Mononuclear cell (primary cell): ENCODE data around the gene CC2D2B. TPM values are rescaled to one million over a fixed set of nuclear protein-coding genes. Genes with fewer than 3 reads are reported as not detected.
"Not testable (repeated sequence)": the region's sequence is repeated elsewhere in the genome, so short reads cannot be mapped to it uniquely, and the experiment has no call there.

ENCODE experiments used
- H3K27me3 ChIP-seq: 2 replicates; pipeline ENCODE4 v1.6.0; 2011; ENCODE audit warnings: low read length, control low read depth; ENCODE audit not compliant: insufficient read depth
- H3K4me1 ChIP-seq: 2 replicates; pipeline ENCODE4 v1.5.1; 2011; ENCODE audit warnings: mild to moderate bottlenecking, low read length, control low read depth; ENCODE audit not compliant: insufficient read depth
- H3K4me3 ChIP-seq: 2 replicates; pipeline ENCODE4 v1.5.1; 2011; ENCODE audit warnings: mild to moderate bottlenecking, low read length, moderate library complexity
- H3K9me3 ChIP-seq: 2 replicates; pipeline ENCODE4 v1.5.1; 2011; ENCODE audit warnings: low read depth, mild to moderate bottlenecking, control low read depth, low read length
- total RNA-seq: library from RNA; depleted of rRNA; stranded (reverse); fragments of >200 nt; gene quantifications from one replicate; pipeline ENCODE4 v1.2.3, GENCODE V29; 2012

The CC2D2B gene
- total RNA-seq, 1 donor, result 1.2 TPM

DNA sequence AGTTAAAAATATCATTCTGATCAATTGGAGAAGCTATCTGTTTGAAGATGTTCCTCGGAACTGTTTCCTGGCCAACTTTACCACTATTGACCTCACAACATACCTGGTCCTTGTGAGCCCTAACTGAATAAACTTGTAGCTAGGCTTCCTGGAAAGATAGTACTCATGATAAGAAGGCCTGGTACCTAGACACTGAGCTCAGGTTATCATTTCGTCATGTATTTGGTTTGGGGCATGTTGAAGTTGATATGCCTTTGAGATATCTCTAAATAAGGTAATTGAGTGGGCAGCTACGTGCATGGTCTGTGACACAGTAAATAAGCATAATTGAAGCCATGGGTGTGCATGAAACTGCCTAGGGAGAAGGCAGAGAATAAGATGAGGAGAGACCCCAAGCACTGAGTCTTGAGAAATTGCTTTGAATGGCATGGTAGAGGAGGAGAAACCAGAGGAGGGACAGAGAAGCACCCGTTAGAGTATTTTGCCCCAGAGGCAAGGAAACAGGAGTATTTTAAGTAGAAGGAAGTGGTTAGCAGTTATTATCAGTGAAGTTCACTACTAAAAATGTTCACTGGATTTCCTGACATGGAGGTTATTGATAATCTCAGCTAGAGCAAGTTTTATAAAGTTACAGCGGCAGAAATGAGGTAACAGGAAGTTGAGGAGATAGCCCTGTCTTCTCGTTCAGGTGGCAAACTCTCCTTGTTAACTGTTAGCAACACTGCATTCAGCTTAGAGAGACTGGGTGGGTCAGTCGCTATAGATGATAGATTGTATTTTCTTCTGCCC is 55.6 kb downstream of the CC2D2B start:
- Histone ChIP-seq H3K9me3 (peaks cover 17% of the 10 kb centered on the region), H3K4me1 (peaks cover 13% of the 10 kb centered on the region), H3K4me3 (no peak overlapping the region), H3K27me3 (no peaks in the 10 kb centered on the region)

- Histone ChIP-seq H3K4me3 (no peak overlapping the region), H3K27me3 (no peaks in the 10 kb centered on the region), H3K4me1 (peaks cover 13% of the 10 kb centered on the region), H3K9me3 (peaks cover 12% of the 10 kb centered on the region)
These were observed 56.2 kb downstream of the CC2D2B start for GRCh38 chr10:95963991-95964389.

DNA sequence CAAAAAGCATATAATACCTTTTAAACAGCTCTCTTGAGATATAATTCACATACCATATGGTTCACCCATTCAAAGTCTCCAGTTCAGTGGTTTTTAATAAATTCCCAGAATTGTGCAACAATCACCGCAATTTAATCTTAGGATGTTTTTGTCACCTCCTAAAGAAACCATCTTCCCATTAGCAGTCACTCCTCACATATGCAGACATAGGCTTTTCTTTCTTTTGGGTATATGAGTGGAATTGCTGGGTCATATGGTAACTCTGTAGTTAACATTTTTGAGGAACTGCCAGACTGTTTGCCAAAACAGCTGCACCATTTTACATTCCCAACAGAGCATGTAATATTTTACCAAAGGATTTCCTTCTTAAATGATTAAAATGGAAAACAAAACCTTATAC is 57.0 kb downstream of the CC2D2B start:
- Histone ChIP-seq H3K27me3 (no peaks in the 10 kb centered on the region), H3K4me1 (peaks cover 13% of the 10 kb centered on the region)

GRCh38 chr10:95976362-95977229 is 68.8 kb downstream of the CC2D2B start:
- H3K9me3 ChIP-seq, result no peaks in the 10 kb centered on the region
- no peaks in the 10 kb centered on the region for H3K27me3 ChIP-seq
- H3K4me3 ChIP-seq, result no peak overlapping the region
- H3K4me1 ChIP-seq, result peaks cover 14% of the 10 kb centered on the region

More for the DNA sequence above, 57.0 kb downstream of the CC2D2B start:
- peaks cover 5% of the 10 kb centered on the region for H3K9me3 ChIP-seq
- no peak overlapping the region for H3K4me3 ChIP-seq

- H3K4me1 ChIP-seq, result no peaks in the 10 kb centered on the region
- no peaks in the 10 kb centered on the region for H3K9me3 ChIP-seq
- no peak overlapping the region for H3K4me3 ChIP-seq
- no peaks in the 10 kb centered on the region for H3K27me3 ChIP-seq
These were observed 74.4 kb downstream of the CC2D2B start for GRCh38 chr10:95982200-95982599.

DNA sequence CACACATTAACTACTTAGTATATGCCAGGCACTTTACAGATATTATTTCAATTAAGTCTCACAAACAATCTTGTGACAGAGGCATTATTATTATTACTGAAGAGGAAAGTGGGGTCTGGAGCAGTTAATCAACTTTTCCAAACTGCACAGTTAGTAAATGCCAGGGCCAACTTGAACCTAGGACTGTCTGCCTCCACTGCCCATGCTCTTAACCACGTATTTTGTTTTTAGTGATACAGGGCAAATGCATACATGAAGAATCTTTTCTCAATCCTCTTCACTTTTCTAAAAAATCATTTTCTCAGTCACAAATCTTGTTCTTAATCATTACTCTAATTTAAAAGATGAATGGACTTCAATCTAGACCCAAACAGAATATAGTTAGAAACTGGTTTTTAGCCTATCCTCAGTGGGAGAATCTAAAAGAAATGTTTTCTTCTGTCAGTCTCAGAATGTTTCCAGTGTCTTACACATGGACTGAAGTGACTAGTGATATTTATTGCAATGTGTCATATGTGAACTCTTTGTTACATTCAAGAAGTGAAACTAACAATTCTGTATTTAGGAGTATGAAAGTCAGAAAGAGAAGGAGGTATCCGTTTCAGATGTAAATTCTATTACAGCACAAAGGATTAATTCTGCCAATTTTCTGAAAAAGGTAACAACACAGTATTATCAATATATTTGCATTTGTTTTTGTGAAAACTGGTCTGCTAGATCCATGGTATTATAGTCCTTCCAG is 80.1 kb downstream of the CC2D2B start:
- Histone ChIP-seq H3K4me1 (no peaks in the 10 kb centered on the region), H3K4me3 (no peak overlapping the region), H3K9me3 (no peaks in the 10 kb centered on the region), H3K27me3 (no peaks in the 10 kb centered on the region)

- Histone ChIP-seq H3K4me3 (no peak overlapping the region), H3K4me1 (no peaks in the 10 kb centered on the region), H3K27me3 (no peaks in the 10 kb centered on the region), H3K9me3 (no peaks in the 10 kb centered on the region)
These were observed 80.9 kb downstream of the CC2D2B start for GRCh38 chr10:95988702-95989101.

DNA sequence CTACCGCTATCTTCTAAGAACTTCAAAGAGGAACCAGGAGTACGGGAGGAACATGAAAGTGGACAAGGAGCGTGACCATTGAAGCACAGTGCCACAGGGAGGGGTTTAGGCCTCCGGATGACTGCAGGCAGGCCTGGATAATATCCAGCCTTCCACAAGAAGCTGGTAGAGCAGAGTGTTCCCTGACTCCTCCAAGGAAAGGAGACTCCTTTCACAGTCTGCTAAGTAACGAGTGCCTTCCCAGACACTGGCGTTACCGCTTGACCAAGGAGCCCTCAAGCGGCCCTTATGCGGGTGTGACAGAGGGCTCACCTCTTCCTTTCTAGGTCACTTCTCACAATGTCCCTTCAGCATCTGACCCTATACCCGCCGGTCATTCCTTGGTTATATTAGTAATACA is 86.6 kb downstream of the CC2D2B start:
- not testable (repeated sequence) for H3K4me1 ChIP-seq, H3K27me3 ChIP-seq, H3K4me3 ChIP-seq, H3K9me3 ChIP-seq

GRCh38 chr10:95998255-95998784 is 90.5 kb downstream of the CC2D2B start:
- no peak overlapping the region for H3K4me3 ChIP-seq
- no peaks in the 10 kb centered on the region for H3K4me1 ChIP-seq
- no peaks in the 10 kb centered on the region for H3K27me3 ChIP-seq
- H3K9me3 ChIP-seq, result no peaks in the 10 kb centered on the region

- Histone ChIP-seq H3K4me3 (no peak overlapping the region), H3K4me1 (no peaks in the 10 kb centered on the region), H3K9me3 (no peaks in the 10 kb centered on the region), H3K27me3 (no peaks in the 10 kb centered on the region)
These were observed 106.2 kb downstream of the CC2D2B start for GRCh38 chr10:96013956-96014355.

DNA sequence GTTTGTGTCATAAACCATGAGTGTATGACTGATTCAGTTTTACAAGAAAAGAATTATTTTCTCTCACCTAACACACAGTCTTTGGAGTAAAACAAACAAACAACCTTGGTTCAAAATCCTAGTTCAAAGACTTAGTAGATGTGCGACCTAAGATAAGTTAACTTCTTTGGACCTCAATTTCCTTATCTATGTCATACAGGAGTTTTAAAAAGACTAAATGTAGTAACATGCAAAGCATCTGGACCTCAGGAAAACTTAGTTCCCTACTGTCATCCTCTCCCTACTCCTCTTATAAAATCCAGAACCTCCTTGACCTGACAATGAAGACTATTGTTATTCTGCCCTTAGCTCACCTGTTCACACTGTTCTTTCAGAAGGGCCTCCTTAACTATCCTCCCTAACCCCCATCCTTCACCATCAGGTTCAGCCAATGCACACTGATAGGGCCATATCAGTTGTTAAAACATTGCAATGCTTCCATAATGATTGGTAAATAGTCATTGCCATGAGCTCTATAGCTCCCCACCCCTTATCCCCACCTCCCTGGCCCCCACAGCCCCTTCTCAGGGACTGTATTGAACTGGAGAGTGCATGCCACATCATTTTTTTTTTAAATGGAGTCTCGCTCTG is 106.8 kb downstream of the CC2D2B start:
- Histone ChIP-seq H3K4me1 (no peaks in the 10 kb centered on the region), H3K27me3 (no peaks in the 10 kb centered on the region), H3K4me3 (no peak overlapping the region), H3K9me3 (no peaks in the 10 kb centered on the region)

DNA sequence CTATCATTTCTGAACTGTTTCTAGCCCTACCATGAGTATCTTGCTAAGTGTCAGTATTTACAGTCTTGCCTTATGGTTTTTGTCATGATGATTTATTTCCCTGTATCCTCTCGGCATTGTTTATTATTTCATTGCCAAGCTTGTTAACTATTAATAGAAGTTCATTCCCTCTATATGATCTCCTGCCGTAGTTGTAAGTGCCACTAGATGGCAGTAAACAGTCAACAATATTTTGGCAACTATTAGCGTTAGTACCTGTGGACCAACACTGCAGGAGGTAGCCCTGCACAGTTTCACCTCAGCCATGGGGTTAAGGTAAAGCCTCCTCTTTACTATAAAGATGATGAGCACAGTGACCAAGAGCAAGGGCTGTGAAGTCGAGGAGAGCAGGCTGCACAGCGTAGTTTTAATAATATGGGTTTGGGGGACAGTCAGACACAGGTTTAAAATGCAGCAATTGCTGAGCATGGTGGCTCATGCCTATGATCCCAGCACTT is 109.5 kb downstream of the CC2D2B start:
- Histone ChIP-seq H3K9me3 (no peaks in the 10 kb centered on the region), H3K4me1 (no peaks in the 10 kb centered on the region), H3K4me3 (no peak overlapping the region), H3K27me3 (no peaks in the 10 kb centered on the region)

GRCh38 chr10:96021332-96021731 is 113.6 kb downstream of the CC2D2B start:
- H3K9me3 ChIP-seq, result no peaks in the 10 kb centered on the region
- H3K27me3 ChIP-seq, result no peaks in the 10 kb centered on the region
- H3K4me3 ChIP-seq, result no peak overlapping the region
- no peaks in the 10 kb centered on the region for H3K4me1 ChIP-seq

GRCh38 chr10:96022739-96023138 is 115.0 kb downstream of the CC2D2B start:
- Histone ChIP-seq H3K4me1 (no peaks in the 10 kb centered on the region), H3K27me3 (no peaks in the 10 kb centered on the region), H3K4me3 (no peak overlapping the region), H3K9me3 (no peaks in the 10 kb centered on the region)
